AG09309 (cell line): ENCODE data around the gene IL36G.
"Not testable (repeated sequence)": the region's sequence is repeated elsewhere in the genome, so short reads cannot be mapped to it uniquely, and the experiment has no call there.

ENCODE experiments used
- DNase-seq: peaks from one replicate; pipeline ENCODE4 v3.0.0-alpha.2; 2010; ENCODE audit warnings: low read depth
- H3K4me3 ChIP-seq: 2 replicates; pipeline ENCODE4 v1.5.1; 2011; ENCODE audit warnings: mild to moderate bottlenecking, low read depth, low read length, moderate library complexity; ENCODE audit not compliant: control insufficient read depth
- TF ChIP-seq, protein P1 (sequence below): IDR thresholded peaks from 2 replicates; pipeline ENCODE4 v1.5.1; 2011; ENCODE audit warnings: mild to moderate bottlenecking, low read depth, low read length, inconsistent platforms; ENCODE audit not compliant: insufficient read depth, control insufficient read depth; ENCODE audit errors: missing control alignments

IL36G gene

DNA sequence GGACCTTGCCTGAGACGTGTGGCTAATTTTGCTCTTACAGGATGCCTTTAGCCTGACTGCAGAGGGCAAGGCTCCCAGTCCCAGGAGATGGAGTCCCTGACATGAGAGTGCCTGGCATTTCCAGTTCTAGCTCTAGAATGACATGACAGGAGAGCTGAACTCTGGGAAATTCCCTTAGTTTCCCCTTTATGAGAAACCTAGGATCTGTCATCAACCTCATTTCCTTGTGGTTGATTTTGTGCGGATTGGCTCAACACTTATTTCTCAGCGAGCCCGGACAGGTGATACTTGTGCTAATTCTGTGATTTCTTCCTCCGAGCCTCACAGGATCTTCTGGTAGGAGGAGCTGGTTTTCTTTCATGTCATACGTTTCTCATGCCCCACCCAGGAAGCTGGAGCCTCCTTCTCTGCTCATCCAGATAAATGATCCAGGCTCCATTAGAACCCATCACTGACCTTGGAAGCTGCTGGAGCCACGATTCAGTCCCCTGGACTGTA, at the start of gene IL36G:
Gene IL36G, plus strand, starts transcription at position 448 of the 498 bp plus-strand sequence. CDS start 633 bp downstream, outside the sequence.
- TF ChIP-seq, protein P1, sequence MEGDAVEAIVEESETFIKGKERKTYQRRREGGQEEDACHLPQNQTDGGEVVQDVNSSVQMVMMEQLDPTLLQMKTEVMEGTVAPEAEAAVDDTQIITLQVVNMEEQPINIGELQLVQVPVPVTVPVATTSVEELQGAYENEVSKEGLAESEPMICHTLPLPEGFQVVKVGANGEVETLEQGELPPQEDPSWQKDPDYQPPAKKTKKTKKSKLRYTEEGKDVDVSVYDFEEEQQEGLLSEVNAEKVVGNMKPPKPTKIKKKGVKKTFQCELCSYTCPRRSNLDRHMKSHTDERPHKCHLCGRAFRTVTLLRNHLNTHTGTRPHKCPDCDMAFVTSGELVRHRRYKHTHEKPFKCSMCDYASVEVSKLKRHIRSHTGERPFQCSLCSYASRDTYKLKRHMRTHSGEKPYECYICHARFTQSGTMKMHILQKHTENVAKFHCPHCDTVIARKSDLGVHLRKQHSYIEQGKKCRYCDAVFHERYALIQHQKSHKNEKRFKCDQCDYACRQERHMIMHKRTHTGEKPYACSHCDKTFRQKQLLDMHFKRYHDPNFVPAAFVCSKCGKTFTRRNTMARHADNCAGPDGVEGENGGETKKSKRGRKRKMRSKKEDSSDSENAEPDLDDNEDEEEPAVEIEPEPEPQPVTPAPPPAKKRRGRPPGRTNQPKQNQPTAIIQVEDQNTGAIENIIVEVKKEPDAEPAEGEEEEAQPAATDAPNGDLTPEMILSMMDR = no peak
- no peak for DNase-seq
- no peak within 1 kb of the TSS for H3K4me3 ChIP-seq

DNA sequence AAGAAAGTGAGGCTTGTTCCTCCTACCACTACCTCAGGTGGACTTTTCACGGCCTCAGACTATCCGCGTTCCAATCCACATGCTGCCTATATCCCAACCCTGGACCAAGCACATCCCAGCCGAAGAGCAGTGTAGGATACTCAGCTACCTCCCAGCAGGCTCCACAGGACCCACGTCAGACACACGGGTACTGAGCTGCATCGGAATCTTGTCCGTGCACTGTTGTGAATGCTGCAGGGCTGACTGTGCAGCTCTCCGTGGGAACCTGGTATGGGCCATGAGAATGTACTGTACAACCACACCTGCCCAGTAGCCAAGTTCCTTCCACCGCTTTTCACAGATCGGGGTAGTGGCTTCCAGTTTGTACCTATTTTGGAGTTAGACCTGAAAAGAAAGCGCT, 44.5 kb upstream of the IL36G start:
- no peak overlapping the region for H3K4me3 ChIP-seq
- TF ChIP-seq, protein P1 = no peak
- no peak for DNase-seq

DNA sequence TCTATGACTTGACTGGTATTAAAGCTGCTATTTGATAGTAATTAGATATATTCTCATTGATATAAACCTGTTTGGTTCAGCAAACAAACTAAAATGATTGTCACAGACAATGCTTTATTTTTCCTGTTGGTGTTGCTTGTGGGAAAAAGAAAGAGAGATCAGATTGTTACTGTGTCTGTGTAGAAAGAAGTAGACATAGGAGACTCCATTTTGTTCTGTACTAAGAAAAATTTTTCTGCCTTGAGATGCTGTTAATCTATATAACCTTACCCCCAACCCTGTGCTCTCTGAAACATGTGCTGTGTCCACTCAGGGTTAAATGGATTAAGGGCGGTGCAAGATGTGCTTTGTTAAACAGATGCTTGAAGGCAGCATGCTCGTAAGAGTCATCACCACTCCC, 43.7 kb upstream of the IL36G start:
- DNase-seq, H3K4me3 ChIP-seq: not testable (repeated sequence)

DNA sequence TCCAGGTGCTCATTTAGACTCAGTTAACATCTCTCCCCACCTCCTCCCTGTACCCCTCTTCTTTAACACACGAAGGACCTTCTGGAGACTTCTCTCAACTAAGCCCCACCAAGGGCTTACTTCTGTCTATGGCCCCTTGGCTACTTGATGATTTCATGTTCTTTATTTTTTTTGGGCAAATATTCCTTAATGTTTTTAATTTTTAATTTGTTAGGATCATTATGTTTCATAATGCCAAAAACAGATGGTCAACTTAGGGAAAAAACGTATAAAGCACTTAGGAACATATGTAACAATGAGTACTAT, 40.9 kb upstream of the IL36G start:
- TF ChIP-seq, protein P1 = no peak
- no peak overlapping the region for H3K4me3 ChIP-seq
- no peak for DNase-seq

DNA sequence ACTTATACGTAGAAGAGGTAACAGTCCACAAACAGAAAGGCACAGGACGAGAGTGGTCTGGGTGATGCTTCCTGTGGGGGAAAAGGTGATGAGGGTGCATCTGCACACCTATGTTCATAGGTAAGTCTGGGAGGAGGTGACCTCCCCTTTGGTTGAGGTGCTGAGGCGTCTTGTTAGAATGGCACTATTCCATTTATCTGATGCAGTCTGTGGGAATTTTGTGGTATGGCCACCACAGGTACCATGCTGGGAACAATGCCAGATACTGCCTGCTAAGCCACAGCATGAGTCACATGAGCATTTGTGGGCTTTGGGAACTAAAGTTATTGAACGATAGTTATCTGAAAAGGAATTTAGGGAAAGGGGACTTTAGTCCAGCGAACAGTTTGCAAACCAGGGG, 38.9 kb upstream of the IL36G start:
- DNase-seq = no peak
- H3K4me3 ChIP-seq = no peak overlapping the region
- TF ChIP-seq, protein P1 = no peak

DNA sequence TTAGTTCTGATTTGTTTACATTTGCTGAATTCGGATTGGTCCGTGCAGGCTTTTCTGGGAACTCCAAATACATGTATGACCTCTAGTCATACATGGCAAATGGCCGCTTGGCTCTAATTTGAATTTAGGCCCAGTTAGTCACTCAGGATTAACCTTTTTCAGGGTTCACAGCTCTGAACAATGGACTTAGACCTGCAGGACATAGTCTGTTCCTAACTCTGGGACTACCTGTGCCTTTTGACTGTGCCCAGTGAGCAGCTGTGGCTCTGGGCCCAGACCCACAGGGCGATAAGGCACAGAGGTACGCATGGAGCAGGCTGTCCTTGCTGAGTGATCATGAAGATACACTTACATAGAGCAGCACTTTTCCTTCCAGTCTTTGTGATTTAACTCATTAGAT, 38.4 kb upstream of the IL36G start:
- DNase-seq = no peak
- TF ChIP-seq, protein P1 = no peak
- no peak overlapping the region for H3K4me3 ChIP-seq

DNA sequence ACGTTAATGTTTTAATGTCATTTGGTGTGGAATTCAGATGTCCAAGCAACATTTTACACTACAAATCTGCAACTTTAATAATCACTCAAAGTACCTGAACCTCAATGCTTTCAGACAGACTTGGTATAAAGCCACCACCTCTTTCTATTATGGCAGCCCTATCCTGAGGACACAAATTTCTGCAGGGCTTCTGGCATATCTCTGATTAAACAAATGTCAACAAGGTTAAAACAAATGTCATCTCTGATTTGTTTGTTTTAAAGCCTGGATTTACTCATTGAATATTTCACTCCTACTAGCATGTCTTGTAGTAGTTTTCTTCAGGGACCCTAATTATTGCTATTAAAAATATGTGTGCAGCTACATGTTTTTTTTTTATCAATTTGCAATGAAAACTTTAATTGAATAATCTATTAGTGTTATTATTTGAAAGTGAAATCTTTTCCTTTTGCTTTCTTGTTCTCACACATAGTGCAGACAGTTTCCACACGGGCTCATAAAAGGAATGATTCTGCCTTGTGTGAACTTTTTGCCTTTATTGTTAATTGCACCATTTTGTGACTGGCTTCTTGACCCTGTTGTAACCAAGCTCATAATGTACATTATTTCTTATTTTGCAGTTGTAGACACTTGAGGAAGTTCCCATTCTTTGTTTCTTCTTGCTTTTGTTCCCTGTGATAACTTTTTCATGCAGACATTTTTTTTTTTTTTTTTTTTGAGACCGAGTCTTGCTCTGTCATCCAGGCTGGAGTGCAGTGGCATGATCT, 36.8 kb upstream of the IL36G start:
- no peak overlapping the region for H3K4me3 ChIP-seq
- DNase-seq = no peak
- TF ChIP-seq, protein P1 = no peak
